ENCODE measurements around the gene RHOH.
"Not testable (repeated sequence)": the region's sequence is repeated elsewhere in the genome, so short reads cannot be mapped to it uniquely, and the experiment has no call there.

RHOH gene, protein sequence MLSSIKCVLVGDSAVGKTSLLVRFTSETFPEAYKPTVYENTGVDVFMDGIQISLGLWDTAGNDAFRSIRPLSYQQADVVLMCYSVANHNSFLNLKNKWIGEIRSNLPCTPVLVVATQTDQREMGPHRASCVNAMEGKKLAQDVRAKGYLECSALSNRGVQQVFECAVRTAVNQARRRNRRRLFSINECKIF

DNA sequence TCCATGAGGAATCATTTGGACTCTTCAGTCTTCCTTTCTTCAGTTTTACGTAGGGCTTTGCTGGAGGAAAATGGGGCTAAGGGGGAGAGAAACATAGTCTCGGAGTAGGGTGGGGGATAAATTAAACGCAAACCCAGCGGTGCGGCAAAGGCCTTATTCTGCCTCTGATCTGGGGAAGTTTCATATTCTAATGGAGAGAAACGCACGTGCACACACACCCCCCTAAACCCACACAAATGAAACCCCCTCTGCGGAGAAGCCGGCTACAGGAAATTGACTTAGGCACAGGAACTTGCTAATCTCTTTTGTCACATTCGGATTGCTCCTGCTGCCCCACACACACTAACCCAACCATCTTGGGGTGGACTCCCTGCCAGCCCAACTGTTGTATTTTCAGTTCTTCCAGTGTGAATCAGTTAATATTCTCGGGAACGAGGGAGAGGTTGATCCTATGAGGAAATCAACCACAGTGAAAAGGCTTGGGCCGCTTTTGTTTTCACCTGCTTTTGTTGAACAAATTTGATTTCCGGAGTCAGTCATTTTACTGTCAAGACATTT is at the start of gene RHOH:
TSS of gene RHOH (plus strand) at position 308 of the 558 bp plus-strand sequence. CDS start 46,356 bp downstream, outside the sequence.
- TF ChIP-seq, protein P1, sequence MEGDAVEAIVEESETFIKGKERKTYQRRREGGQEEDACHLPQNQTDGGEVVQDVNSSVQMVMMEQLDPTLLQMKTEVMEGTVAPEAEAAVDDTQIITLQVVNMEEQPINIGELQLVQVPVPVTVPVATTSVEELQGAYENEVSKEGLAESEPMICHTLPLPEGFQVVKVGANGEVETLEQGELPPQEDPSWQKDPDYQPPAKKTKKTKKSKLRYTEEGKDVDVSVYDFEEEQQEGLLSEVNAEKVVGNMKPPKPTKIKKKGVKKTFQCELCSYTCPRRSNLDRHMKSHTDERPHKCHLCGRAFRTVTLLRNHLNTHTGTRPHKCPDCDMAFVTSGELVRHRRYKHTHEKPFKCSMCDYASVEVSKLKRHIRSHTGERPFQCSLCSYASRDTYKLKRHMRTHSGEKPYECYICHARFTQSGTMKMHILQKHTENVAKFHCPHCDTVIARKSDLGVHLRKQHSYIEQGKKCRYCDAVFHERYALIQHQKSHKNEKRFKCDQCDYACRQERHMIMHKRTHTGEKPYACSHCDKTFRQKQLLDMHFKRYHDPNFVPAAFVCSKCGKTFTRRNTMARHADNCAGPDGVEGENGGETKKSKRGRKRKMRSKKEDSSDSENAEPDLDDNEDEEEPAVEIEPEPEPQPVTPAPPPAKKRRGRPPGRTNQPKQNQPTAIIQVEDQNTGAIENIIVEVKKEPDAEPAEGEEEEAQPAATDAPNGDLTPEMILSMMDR (IDR thresholded peaks at IDR 0.05): no peak
- DNase-seq: no peak
- intact Hi-C loops (cut with DNase I; ENCODE audit: low total_unique reads): no loop called here
- no peak within 1 kb of the TSS for H3K27ac ChIP-seq
- no peaks in the 10 kb centered on the region for H3K36me3 ChIP-seq
- H3K4me3 ChIP-seq: no peak within 1 kb of the TSS
- H3K27me3 ChIP-seq: peaks cover 0 to 7% of the 10 kb centered on the region in 2 donors
- H3K9me3 ChIP-seq: no peaks in the 10 kb centered on the region
- H3K4me1 ChIP-seq: no peaks in the 10 kb centered on the region

- H3K27ac ChIP-seq; H3K27me3 ChIP-seq; intact Hi-C loops (cut with DNase I; ENCODE audit: low total_unique reads); H3K9me3 ChIP-seq; DNase-seq; H3K4me3 ChIP-seq; H3K4me1 ChIP-seq: not testable (repeated sequence)
- H3K36me3 ChIP-seq: peaks cover 0 to 30% (median 17%) of the 10 kb centered on the region in 3 donors
These were observed 49.3 kb upstream of the RHOH start for GRCh38 chr4:40147490-40147889.

DNA sequence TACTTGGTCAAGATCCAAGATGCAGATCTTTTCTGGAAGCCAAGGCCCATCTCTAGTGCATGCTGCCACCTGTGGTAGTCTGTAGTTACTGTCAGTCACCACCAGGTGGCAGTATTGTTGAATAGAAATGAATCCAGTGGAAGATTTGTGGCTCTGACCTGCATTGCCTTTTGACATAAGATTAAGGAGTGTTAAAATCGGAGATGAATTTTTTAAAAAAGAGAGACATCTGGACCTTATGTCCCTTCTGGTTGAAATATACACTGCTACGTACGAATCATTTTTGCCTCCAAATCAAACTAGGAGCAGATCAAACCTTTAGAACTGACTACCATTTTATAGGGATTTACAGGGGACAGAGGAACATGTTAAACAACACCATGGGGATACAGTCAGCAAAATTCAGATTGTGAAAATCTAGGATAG is 46.9 kb upstream of the RHOH start:
- Histone ChIP-seq H3K9me3 (no peaks in the 10 kb centered on the region), H3K4me3 (no peak overlapping the region), H3K36me3 (peaks cover 0 to 8% (median under 1%) of the 10 kb centered on the region in 3 donors), H3K4me1 (no peaks in the 10 kb centered on the region), H3K27ac (no peak overlapping the region), H3K27me3 (no peaks in the 10 kb centered on the region)
- DNase-seq: peak; percentile 67 to 68
- intact Hi-C loops (cut with DNase I; ENCODE audit: low total_unique reads): no loop called here
- TF ChIP-seq, protein P1 (IDR thresholded peaks at IDR 0.05): peak; percentile 69 to 70

DNA sequence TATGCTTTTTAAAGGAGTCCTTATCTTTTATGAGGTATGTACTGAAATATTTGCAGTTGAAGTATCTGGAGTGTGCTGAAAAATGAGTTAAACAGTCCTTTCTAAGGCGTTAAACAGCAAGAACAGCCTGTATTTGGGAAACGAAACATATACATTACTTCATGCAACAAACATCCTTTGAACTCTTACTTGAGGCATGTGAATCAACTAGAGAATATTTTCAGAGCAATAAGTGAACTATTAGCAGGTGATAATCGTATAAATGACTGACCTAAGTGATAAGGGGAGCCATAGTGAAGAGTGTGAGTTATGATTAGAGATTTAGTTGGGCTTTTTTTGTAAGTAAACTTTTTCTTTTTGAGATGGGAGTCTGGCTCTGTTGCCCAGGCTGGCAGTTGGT is 45.9 kb upstream of the RHOH start:
- Histone ChIP-seq H3K4me1 (no peaks in the 10 kb centered on the region), H3K4me3 (no peak overlapping the region), H3K27me3 (no peaks in the 10 kb centered on the region), H3K9me3 (no peaks in the 10 kb centered on the region), H3K27ac (no peak overlapping the region), H3K36me3 (peaks cover 0 to under 1% (median 0%) of the 10 kb centered on the region in 3 donors)
- no peak for DNase-seq
- intact Hi-C loops (cut with DNase I; ENCODE audit: low total_unique reads): no loop called here
- TF ChIP-seq, protein P1 (IDR thresholded peaks at IDR 0.05): no peak

GRCh38 chr4:40152637-40153036 is 44.2 kb upstream of the RHOH start:
- Histone ChIP-seq H3K9me3 (no peaks in the 10 kb centered on the region), H3K27me3 (no peaks in the 10 kb centered on the region), H3K36me3 (no peaks in the 10 kb centered on the region), H3K4me1 (no peaks in the 10 kb centered on the region), H3K27ac (no peak overlapping the region), H3K4me3 (no peak overlapping the region)
- intact Hi-C loops (cut with DNase I; ENCODE audit: low total_unique reads): no loop called here
- DNase-seq: no peak
- TF ChIP-seq, protein P1 (IDR thresholded peaks at IDR 0.05): no peak

- Histone ChIP-seq H3K4me1 (no peaks in the 10 kb centered on the region), H3K4me3 (no peak overlapping the region), H3K9me3 (no peaks in the 10 kb centered on the region), H3K27me3 (no peaks in the 10 kb centered on the region), H3K36me3 (peaks cover 0 to 4% (median 0%) of the 10 kb centered on the region in 3 donors), H3K27ac (no peak overlapping the region)
- DNase-seq: no peak
- intact Hi-C loops (cut with DNase I; ENCODE audit: low total_unique reads): no loop called here
- TF ChIP-seq, protein P1 (IDR thresholded peaks at IDR 0.05): no peak
These were observed 39.4 kb upstream of the RHOH start for GRCh38 chr4:40157436-40157835.
